GM12872 (cell line): ENCODE results near the gene ADRA2C.

Source experiments
- TF ChIP-seq, protein P1 (sequence below): IDR thresholded peaks from 3 replicates; pipeline ENCODE4 v1.5.1; 2011; ENCODE audit warnings: low read depth, mild to moderate bottlenecking, low read length, moderate library complexity; ENCODE audit not compliant: insufficient read depth

ADRA2C gene

DNA sequence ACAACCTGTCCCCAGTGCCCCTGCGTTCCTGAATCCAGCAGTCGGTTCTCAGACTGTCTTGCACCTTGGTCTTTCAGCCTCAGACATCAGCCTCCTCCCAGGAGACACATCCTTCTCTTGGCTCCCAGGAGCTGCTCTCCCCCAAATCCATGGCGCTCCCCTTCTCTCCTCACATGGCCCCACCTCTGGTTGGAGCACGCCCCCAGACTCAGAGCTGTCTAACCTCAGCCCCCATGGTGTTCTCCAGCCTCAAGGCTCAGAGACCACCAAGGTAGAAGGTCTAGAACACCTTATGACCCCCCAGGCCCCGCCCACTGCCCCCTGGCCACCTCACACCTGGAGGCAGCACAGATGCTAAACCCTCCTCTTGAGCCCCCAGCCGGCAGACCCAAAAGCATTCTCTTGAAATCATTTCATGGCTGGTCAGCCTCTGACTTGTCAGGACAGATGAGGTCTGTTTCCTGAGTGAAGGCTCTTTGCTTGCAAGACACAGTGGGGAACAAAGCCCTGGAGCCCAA lies 47.9 kb downstream of the ADRA2C start:
- TF ChIP-seq, protein P1, sequence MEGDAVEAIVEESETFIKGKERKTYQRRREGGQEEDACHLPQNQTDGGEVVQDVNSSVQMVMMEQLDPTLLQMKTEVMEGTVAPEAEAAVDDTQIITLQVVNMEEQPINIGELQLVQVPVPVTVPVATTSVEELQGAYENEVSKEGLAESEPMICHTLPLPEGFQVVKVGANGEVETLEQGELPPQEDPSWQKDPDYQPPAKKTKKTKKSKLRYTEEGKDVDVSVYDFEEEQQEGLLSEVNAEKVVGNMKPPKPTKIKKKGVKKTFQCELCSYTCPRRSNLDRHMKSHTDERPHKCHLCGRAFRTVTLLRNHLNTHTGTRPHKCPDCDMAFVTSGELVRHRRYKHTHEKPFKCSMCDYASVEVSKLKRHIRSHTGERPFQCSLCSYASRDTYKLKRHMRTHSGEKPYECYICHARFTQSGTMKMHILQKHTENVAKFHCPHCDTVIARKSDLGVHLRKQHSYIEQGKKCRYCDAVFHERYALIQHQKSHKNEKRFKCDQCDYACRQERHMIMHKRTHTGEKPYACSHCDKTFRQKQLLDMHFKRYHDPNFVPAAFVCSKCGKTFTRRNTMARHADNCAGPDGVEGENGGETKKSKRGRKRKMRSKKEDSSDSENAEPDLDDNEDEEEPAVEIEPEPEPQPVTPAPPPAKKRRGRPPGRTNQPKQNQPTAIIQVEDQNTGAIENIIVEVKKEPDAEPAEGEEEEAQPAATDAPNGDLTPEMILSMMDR, result no peak

DNA sequence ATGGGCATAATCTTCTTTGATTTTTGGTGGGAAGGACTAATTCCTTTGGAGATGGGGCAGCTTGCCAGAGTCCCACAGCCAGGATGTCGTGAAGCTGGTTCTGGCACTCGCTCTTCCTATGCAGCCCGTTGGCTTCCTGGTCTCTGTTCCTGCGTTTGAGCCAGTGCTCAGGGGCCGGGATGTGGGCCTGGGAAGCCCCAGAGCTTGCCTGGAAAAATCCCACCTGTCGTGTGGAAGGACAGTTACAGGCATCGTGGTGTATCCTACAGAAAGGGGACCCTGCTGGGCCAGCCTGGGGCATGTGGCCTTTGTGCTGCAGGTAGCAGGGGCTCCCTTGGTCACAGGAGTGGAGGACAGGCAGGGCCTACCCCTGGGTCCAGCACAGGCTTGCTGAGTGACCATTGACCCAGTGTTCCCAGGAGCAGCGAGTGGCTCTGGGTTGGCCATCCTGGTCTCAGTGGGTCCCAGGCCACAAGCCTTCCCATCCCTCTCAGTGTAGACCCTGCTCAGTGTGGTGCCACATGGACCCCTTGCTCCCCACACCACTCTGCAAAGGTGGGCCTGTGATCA lies 50.2 kb downstream of the ADRA2C start:
- TF ChIP-seq, protein P1, result no peak

DNA sequence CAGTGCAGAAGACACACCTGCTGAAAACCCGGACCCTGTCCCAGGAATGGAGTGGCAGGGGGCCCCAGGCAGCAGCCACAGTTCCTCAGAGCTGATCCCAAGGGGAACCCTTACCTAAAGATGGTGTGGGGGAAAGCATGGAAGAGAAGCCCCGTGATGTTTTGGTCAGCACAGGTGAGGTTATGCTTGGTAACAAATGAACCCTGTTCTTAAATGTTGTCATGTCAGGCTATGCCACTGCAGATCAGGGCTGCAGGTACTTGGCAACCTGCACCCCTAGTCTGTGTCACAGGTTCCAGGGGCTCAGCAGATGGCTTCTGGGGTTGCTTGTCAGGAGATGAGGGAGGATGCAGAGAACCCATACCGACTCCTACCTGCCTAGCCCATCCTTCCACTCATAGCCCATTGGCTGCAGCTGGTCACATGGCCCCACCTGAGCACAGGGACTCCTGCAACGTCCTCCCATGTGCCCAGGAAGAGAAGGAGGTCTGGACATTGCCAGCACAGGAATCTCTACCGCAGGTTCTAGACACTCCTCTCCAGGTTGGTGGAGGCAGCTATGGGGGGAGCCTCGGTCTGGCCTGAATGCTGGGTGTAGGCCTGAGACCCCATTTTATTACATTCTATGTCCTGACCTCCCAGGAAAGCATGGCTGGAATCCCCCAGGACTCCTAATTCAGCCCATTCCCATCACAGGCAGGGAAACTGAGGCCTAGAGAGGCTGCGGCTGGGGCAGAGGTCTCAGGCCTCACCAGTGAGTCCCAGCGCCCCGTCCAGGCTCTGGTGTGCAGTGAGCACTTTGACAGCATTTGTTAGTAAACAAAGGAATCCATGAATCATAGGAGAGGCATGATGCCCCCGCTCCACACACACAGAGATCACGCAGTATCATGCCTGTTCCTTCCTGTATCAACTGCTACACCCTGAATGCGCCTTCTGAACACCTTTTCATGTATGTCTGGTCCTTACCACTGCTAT lies 51.1 kb downstream of the ADRA2C start:
- TF ChIP-seq, protein P1, result no peak
